ENCODE data around the gene DHFR.
"Not testable (repeated sequence)": the region's sequence is repeated elsewhere in the genome, so short reads cannot be mapped to it uniquely, and the experiment has no call there.

The DHFR gene

GRCh38 chr5:80654391-80655230 is at the start of gene DHFR, which contains the start of gene MSH3:
Gene DHFR (minus strand): TSS chr5:80654983. CDS start chr5:80654489, 494 bp downstream.
Gene MSH3 (plus strand): TSS chr5:80654652. CDS start chr5:80654728, 76 bp downstream.
- DNase-seq = peak; percentile 70 to 92

- no peak for DNase-seq
These were observed 49.4 kb upstream of the DHFR start for GRCh38 chr5:80704221-80704620.

- no peak for DNase-seq
These were observed 49.0 kb upstream of the DHFR start for GRCh38 chr5:80703747-80704146.

- DNase-seq = no peak
These were observed 48.5 kb upstream of the DHFR start for GRCh38 chr5:80703291-80703690.

- no peak for DNase-seq
These were observed 46.8 kb upstream of the DHFR start for GRCh38 chr5:80701597-80701996.

- DNase-seq = no peak
These were observed 43.6 kb upstream of the DHFR start for GRCh38 chr5:80698369-80698768.

GRCh38 chr5:80697100-80697499 is 42.3 kb upstream of the DHFR start:
- no peak for DNase-seq

GRCh38 chr5:80696450-80696849 is 41.7 kb upstream of the DHFR start:
- DNase-seq = no peak

- no peak for DNase-seq
These were observed 40.9 kb upstream of the DHFR start for GRCh38 chr5:80695666-80696065.

GRCh38 chr5:80689627-80690026 is 34.8 kb upstream of the DHFR start:
- no peak for DNase-seq

- DNase-seq = no peak
These were observed 34.1 kb upstream of the DHFR start for GRCh38 chr5:80688648-80689420.

- no peak for DNase-seq
These were observed 32.0 kb upstream of the DHFR start for GRCh38 chr5:80686757-80687156.

- DNase-seq = no peak
These were observed 21.9 kb upstream of the DHFR start for GRCh38 chr5:80676706-80677105.

GRCh38 chr5:80672140-80672736 is 17.5 kb upstream of the DHFR start:
- DNase-seq = peak in 1 of 2 donors; percentile 30

- no peak for DNase-seq
These were observed 13.5 kb upstream of the DHFR start for GRCh38 chr5:80668016-80668969.

GRCh38 chr5:80667384-80667783 is 12.6 kb upstream of the DHFR start:
- no peak for DNase-seq

GRCh38 chr5:80665057-80665456 is 10.3 kb upstream of the DHFR start:
- no peak for DNase-seq

- no peak for DNase-seq
These were observed 7.3 kb upstream of the DHFR start for GRCh38 chr5:80662108-80662507.

GRCh38 chr5:80660661-80661060 is 5.9 kb upstream of the DHFR start:
- DNase-seq = not testable (repeated sequence)

GRCh38 chr5:80659106-80659505 is 4.3 kb upstream of the DHFR start:
- DNase-seq = no peak

- DNase-seq = no peak
These were observed 1.6 kb upstream of the DHFR start for GRCh38 chr5:80656425-80656824.

- DNase-seq = no peak
These were observed 520 bp upstream of the DHFR start for GRCh38 chr5:80655231-80655774.
